Retina (tissue), 1 donor: ENCODE data around the gene OSBPL5.

ENCODE experiments used
- DNase-seq: peaks from one replicate; pipeline ENCODE4 v3.0.0-alpha.2; 2016

OSBPL5 gene

DNA sequence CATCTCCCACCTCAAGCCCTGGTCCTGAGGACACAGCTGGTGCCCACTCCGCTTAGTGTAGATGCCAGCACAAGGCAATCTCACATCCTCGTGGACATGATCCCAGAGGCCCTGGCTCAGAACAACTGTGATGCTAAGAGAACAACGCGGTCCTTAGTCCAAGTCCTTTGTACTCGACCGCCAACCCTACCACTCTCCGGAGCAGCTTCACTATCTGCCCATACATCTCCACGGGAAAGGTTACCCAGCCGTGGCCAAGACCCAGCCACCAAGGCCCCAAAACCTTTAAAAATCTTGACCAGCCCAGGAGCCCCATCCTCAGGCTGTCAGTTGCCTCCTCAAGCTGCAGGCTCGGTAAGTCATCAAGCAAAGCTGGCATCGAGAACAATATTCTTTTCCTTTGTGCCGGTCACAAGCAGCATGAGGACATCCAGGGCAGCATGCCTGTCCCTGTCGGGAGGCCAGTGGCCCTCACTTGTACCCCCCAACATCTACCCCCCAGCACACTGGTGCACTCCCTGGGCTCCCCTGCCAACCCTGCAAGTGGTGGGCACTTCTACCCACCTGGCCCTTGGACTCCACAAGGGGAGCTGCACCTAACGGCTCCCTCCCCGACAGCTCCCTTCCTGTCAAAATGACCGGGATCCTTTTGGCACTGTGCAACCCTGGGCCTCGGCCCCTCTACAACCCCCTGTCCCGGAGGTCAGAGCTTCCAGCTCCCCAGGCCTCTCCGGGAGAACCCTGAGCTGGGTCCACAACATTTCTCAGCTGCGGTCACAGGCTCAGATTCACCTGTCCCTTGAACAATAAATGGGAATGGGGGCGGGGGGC, 2.5 kb downstream of the OSBPL5 start:
- no peak for DNase-seq

DNA sequence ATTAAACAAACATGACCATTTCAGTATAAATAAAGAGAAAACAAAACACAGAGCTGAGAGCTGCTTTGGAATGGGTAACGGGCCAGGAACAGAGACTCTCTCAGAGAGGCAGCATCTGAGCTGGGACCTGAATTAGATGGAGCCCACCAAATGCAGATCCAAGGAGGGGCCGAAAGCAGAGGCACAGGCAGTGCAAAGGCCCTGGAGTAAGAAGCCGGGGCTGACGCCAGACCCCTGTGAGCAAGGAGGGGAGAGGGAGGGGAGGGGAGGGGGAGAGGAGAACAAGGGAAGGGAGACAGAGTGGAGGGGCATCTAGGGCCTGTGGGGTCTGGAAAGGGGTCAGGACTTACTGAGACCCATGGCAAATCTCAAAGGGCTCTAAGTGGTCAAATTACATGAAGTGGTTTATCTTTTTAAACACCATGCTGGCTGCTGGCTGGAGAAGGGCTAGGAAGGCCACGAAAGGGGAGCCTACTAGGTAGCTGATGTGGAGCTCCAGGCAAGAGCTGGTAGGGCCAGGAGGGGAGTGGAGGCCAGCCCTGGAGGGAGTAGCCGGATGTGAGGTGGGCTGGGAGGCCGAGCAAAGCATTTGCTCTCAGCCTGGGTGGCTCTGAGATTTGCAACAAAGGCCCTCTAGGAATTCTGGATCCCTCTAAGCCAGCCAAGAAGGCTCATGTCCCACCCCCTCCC, 3.2 kb downstream of the OSBPL5 start:
- DNase-seq, result no peak

DNA sequence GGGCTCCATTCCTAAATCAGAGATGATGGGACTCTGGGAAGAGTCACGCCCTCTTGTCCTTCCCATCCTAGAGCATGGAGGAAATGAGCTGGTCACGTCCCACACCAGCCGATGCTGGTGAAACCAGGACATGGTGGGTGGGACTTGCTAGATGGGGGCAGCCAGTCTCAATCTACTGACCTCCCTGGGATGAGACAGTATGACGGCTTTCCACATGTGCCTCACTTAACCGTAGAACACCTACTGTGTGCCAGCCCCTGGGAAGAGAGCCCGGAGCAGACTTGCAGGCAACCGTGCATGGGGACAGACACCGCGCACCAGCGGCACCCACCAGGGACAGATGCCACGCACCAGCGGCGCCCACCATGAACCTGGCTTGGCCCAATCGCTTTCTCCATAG, 3.8 kb downstream of the OSBPL5 start:
- no peak for DNase-seq

DNA sequence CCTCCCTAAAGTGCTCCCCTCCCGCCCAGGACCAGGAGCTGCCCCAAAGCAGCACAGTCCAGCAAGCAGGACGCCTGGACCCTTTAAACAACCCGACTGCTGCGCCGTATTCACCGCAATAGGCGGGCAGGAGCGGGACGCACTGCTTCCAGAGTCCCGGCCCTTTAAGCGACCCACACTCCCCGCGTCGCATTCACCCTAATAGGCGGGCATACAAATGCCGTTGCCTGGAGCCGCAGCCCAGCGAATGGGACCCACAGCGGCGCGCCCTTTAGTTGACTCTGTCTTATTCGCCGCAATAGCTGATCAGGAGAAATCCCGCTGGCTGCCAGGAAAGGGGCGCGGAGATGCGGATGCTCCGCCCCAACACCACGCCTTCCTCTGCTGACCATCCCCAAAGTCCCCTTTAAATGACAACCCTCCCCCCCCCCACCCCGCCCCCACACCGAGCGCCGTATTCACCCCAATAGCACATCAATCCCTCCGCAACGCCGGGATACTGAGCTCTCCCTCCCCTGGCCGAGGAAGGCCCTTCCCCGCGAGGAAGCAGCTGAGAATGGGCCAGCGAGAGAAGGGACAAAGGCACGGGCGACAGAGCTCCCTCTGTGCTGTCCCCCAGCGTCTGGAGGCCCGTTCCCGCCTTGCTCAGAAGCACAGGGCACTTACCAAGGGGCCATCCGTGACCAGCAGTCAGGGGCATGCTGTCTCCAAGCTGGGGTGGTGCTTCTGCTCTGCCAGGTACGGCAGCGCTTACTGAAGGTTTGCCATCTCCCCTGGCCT, 4.7 kb downstream of the OSBPL5 start:
- DNase-seq, result peak; percentile 93

DNA sequence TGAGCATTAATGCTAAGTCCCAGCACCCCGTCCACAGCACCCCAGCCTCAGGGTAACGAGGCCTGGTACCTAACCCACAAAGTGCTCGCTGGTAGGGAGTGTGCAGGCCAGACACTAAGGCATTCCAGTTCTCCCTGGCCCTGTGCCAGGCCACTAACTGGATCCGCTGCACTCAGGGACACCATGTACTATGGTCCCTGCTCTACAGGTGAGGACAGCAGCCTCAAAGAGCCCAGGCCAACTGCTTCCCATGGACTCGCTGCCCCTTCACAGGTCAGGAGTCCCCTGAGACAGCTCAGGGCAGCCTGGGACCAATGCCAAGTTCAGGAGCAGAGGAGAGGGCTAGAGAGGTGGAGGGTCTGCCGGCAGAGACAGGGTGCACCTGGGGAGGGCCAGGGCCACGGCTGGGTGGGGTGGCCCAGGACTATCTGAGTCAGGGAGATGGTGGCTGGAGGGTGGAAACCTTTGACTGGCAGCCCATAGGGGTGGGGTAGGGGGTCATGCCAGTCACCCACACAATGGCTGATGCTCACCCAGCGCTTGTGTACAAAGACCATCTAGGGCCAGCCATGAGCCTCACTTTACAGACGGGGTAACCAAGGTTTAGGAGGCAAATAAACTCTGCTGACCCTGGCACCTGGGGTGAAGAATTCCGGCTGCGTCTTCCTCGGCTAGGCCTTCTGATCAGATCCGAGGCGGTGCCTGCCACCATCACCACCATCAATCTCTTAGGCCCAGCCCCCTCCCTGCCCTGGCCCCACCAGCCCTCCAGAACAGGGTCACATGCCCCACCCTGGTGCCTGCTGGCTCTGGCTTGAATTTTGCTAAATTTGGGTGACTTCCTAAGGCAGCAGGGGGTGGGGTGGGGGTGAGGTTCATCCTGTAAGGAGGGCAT, 5.6 kb downstream of the OSBPL5 start:
- DNase-seq, result no peak

DNA sequence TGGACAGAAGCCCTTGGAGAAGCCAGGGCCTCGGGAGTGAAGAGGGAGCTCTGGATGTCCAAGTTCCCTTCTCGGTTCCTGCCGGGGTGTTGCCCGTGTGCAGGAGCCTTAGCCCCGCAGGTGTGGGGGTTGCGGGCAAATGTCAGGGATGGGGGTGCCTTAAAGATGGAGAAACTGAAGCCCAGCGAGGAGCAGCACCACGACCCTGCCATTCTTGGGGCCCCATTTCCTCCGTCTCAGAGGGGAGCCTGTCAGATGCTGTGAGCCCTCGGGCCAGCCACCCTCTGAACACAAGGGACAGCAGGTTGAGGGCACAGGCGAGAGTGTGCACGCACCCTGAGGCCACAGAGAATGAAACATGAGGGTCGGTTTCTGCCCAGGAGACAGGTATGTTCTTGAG, 6.3 kb downstream of the OSBPL5 start:
- no peak for DNase-seq

DNA sequence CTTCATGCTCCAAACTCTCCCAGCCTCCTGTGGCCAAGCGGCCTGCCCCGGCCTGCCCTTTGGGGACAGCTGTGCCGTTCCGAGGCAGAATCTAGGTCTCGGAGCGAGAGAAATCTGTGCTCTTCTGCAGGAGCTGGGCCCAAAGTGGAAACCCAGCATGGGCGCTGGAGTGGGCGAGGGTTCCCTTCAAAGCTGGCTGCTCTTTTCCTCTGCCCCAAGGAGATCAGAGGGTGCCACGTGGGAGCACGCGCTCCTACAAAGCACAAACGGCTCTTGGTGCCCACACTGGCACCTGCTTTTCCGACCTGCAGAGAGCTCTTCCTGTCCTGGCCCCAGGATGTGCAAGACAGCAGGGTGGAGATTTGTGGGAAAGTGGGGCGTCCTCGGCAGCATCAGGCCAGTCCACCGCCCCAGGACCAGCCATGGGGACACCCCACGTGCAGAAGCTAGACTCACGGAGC, 6.9 kb downstream of the OSBPL5 start:
- DNase-seq, result no peak

DNA sequence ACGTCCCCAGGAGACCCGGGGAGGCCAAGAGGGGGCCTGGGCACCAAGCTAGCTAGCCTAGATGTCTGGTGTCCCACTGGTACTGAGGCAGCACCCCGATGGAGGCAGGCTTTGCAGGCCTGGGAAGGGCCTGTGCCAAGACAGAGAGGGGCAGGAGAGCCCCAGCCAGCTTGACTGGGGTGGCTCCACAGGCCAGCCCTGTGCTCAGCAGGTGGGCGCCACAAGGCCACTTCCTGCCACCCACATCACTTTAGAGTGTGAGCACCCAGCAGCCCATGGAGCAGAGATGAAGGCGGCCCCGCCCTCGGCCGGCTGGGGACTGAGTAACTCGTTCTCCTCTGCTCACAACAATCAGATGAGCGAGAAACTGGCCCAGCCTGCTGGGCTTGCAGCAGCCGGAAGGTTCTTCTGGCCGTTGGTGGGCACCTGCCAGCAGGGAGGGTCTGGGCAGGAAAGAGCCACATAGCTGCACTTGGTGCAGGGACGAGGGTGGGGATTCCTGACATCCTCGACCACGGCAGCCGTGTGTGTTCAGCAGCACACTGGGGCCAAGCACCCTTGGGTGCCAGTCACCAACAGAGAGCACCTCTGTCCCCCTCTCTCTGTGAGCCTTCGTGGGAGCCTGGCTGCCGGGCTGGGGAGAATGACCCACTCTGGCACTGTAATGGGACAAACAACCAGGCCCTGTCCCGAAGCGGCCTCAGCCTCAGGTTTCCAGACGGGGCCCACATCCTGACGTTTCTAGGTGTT, 7.6 kb downstream of the OSBPL5 start:
- DNase-seq, result no peak

DNA sequence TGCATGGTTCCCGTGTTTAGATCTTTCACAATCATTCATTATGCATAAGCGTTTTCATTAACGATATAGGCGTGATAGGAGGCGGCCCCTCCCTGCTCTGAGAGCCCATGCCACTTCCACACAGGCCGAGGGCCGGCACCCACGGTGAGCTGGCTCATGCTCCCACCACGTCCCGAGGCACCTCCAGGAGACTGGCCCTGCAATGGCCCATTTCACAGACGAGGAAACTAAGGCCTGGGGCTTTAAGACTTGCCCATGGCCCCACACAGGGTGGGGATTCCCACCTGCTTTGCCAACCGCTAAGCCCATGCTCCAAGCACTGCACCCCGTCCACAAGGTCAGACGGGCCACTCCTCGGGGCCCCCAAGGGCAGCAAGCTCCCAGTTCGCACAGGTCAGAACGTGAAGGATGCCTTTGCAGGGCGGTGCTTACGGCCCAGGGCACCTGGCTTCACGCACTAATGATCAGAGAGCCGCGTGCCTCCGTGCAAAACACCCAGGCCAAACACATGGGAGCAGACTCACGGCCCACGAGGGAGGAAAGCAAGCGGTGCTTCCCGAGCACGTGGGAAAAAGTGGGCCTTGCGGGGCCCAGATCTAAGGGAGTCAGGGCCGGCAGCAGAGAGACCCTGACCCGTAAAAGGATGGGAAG, 8.3 kb downstream of the OSBPL5 start:
- no peak for DNase-seq

DNA sequence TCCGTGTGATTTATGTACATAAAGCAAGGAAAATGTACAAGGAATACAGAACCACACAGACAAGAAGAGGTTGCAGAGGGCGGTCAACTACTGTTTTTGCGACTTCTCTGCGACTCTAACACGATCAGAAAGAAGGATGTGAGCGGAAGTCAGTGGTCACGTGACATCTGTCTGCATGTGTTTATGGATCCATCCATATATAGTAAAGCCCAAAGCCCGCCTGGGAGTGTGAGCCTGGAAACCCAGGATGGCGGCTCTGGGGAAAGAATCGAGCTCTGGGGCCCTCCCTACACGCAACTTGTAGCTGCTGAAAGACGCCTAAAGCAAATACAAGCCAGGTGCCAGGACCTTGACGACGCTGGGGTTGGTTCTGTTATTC, 8.8 kb downstream of the OSBPL5 start:
- no peak for DNase-seq

DNA sequence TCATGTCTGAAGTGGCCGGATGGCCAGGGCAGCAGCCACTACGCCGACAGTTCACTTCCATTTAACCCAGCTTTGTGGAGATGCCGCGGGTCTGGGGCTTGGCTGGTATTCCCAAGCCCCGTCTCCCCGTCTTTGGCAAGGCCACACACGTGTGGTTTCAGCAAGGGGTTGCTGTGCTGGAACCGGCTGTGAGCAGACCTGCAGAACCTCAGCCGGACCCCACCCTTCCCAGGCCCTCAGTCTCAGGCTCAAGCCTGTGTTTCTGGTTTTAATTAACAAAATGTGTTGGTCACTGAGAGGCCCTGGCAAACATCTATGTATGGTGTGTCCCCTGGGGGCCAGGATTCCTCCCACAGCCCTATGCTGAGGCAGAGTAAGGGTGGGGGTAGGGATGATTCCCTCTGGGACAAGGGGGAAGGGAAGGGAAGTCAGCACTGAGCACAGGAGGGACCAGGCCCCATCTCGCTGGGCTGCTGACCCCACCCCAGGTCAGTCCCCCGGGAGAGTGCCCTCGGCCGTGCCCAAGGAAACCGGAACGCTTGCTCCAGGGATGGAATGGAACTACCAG, 9.3 kb downstream of the OSBPL5 start:
- no peak for DNase-seq

DNA sequence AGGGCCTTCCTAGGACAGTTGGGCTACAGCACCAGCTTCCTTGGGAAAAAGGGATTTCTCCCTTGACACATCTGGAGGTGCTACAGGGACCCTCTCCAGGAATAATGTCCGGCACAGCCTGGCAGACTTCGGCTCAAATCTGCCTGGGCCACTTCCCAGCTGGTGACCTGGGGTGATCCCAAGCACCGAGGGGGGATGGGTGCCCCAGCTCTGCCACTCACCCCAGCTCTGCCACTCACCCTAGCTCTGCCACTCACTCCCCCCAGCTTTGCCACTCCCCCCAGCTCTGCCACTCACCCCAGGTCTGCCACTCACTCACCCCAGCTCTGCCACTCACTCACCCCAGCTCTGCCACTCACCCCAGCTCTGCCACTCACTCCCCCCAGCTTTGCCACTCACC, 9.9 kb downstream of the OSBPL5 start:
- no peak for DNase-seq

DNA sequence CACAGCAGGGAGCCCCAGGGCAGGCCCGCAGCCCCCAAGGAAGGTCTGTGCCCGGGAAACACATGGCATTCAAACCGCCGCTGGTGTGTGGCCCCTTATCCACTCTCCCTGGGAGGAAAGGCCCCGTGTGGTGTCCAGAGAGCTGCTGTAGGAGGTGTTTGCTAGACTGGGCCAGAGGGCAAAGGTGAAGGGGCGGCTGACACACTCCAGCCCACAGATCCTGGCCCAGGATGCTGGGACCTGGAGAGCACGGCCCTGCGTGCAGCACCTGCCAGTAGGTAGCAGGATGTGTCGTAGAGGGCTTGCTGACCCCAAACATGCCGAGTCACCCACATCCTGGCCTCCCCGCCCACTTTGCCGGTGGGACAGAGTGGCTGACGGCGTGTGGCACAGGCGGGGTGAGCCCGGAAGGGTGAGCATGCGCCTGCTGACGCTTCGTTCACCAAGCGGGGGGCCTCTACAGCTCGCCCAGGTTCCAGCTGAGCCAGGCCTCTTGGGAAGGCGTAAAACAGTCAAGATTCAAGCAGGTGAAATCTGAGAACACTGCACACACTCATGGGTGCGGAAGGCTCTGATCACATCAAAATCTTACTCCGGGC, 11.0 kb downstream of the OSBPL5 start:
- DNase-seq, result no peak

DNA sequence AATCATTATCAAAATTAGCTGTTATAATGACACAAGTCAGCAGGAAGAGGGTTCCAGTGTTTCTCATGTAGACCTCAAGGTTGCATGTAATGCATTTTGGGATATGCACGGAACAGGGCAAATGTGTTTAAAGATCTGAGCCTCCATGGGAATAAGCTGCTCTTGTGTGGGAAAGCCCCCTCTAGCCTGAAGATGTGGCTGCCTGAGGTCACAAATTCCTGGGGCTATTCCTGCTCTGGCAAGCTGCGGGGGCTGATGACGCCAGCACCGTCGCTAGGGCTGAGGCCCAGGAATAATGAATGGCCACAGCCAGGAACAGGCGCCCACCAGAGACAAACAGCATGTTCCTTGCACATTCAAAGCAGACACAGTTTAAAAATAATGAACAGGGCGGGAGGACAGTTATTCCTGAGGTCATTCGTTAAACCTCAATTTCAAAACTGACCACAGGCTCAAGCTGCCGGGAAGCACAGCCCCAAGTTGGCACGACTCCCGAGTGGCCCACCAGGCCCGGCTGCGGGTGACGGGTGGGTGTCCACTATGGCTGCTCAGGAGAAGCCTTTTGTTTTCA, 11.7 kb downstream of the OSBPL5 start:
- DNase-seq, result peak; percentile 49

DNA sequence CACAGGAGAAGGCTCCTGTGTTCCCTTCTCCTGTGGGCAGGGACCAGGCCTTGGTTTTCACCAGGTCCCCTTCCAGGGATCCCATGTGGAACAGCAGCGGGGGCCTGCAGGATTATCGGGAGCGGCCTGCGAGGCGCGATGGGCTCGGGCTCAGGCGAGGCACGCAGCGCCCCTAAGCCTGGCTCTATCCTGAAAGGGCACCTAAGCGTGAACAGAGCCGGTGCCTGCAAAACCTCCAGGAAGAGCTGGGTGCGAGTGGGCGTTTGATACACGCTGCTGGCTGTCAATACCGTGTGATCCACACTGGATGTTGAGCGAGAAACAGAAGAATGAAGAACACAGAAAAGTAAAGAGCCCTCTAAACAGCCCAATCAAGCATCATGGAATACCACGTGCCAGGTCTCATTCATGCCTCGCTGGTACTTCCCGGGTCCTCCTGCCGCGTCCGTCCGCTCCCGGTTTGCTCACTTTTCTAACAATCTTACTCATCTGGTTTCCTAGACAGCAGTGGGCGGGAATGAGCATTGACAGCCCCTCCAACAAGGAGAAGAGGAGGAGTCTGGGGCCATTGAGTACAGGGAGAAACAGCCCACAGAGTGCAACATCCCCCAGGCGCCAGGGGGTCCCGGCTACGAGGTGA, 12.5 kb downstream of the OSBPL5 start:
- DNase-seq, result no peak

DNA sequence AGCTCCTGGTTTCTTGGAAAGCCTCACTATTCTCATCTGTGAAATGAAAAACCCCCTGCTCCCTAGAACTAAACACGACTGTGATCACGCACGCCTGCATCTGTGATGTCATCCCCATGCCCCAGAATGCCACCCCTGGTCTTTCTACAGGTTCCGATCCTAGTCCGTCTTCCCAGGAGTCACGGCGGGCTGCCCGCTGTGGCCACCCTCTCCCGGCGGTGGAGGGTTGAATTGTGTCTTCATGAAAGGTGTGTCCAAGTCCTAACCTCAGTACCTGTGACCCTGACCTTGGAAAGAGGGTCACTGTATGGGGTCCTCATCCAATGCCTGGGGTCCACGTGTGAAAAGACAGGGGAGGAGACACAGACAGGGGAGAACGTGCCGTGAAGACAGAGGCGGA, 14.4 kb downstream of the OSBPL5 start:
- DNase-seq, result no peak

DNA sequence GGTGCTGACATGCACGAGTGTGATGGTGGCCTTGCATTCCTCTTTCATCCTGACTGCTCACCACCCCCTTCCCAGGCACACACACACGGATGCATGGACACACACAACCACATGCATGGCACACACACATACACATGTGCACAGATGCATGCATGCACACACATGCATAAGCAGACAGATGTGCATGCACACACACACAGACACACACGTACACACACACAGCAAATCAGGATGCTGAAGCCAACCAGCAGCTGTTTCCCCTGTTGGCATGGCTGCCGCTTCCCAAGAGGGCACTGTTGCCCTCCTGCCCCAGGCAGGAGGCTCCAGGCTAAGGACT, 15.3 kb downstream of the OSBPL5 start:
- no peak for DNase-seq

DNA sequence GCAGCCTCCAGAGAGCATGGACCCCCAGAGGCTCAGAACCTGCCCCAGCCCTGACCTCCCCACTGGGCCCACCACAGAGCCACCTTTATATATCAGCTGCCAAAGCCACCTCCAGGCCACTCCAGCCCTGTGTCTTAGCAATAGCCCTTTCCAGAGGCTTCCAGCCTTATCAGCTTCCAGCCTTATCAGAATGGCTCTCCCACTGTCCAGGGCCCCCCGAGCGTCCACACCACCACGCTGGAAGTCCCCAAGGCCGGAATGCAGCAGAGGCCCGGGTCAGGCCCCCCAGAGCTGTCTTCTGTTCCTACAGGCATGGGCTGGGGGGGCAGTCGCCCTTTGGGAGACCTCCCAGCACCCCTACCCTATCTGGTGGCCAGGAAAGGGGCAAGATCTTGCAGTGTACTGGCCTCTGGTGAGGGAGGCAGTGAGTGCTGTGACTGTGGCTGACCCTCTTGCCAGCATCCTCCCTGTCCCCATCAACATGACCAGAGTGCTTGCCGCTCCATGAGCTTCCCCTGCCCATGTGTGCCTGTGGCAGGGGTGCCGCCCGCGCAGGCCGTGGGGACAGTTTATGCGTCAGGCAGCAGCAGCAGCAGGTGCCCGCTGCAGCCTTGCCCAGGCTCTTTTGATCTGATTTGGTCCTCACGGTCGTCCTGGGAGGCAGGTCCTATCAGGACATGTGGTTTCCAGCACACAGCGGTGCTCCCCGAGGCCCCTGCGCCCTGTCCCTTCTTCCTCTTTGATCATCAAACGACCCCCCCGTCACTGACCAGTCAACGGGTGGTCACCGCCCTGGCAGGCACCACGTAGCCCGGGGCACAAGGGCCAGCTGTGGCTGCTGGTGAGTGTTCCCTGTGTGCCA, 15.9 kb downstream of the OSBPL5 start:
- no peak for DNase-seq
